ENCODE results near the gene ADSS1.

DNA sequence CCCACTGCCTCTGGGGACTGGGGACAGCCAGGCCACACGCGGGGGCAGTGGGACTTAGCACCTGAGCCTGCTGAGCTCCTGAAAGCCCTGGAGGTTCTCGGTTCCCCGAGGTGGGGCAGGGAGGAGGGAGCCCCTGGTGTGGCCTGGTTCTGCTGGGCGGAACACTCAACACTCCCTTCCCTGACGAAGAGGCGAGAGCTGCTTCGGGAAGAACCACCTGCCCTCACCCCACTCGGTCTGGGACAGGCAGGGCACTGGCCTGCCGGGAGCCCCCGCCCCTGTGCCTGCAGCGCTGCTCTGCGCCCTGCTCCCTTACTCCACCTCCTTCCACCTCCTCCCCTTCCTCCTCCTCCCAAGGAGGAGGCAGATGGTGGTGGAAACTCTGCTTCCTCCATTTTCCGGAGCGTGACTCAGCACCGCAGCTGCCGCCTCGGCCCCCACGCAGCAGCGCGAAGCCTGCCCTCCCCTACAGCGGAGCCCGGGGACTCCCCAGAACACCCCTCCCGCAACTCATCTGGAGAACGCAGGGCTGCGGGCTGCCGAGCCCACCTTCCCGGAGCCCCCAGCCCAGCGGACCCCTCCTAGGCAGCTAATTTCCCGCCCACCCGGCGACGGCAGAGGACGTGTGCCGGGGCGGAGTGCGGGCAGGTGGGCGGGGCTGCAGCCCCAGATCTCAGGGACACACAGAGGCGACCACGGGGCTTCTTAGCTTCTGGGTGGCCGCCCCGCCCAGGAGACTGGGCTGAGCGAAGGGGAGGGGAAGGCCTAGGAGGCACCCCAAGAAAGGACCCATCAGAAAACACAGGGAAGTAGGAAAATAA lies 46.3 kb upstream of the ADSS1 start:
- TF ChIP-seq, protein P1, sequence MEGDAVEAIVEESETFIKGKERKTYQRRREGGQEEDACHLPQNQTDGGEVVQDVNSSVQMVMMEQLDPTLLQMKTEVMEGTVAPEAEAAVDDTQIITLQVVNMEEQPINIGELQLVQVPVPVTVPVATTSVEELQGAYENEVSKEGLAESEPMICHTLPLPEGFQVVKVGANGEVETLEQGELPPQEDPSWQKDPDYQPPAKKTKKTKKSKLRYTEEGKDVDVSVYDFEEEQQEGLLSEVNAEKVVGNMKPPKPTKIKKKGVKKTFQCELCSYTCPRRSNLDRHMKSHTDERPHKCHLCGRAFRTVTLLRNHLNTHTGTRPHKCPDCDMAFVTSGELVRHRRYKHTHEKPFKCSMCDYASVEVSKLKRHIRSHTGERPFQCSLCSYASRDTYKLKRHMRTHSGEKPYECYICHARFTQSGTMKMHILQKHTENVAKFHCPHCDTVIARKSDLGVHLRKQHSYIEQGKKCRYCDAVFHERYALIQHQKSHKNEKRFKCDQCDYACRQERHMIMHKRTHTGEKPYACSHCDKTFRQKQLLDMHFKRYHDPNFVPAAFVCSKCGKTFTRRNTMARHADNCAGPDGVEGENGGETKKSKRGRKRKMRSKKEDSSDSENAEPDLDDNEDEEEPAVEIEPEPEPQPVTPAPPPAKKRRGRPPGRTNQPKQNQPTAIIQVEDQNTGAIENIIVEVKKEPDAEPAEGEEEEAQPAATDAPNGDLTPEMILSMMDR (conservative IDR thresholded peaks at IDR 0.05; ENCODE audit: low read depth, low read length): no peak
- TF ChIP-seq EZH2 (IDR thresholded peaks at IDR 0.05; ENCODE audit: borderline replicate concordance, low read depth, low read length, poor library complexity, severe bottlenecking): no peak
